Muscle of leg (tissue), 11 donors: ENCODE results near the gene INHBB. TPM values are rescaled to one million over a fixed set of nuclear protein-coding genes. Genes with fewer than 3 reads are reported as not detected.
"Not testable (repeated sequence)": the region's sequence is repeated elsewhere in the genome, so short reads cannot be mapped to it uniquely, and the experiment has no call there.

Source experiments
- DNase-seq: peaks from one replicate; pipeline ENCODE4 v3.0.0; 2013
- H3K27ac ChIP-seq: one replicate; pipeline ENCODE4 v1.5.1; 2013; ENCODE audit warnings: mild to moderate bottlenecking, low read length, control low read depth
- H3K27me3 ChIP-seq: one replicate; pipeline ENCODE4 v1.6.1; 2013; ENCODE audit warnings: low read length; ENCODE audit not compliant: control insufficient read depth, insufficient read depth
- H3K36me3 ChIP-seq: one replicate; pipeline ENCODE4 v1.6.1; 2013; ENCODE audit warnings: low read length; ENCODE audit not compliant: control insufficient read depth, insufficient read depth
- H3K4me1 ChIP-seq: one replicate; pipeline ENCODE4 v1.6.1; 2013; ENCODE audit warnings: low read length; ENCODE audit not compliant: control insufficient read depth, insufficient read depth
- H3K4me3 ChIP-seq: one replicate; pipeline ENCODE4 v1.5.1; 2013; ENCODE audit warnings: low read length, control low read depth
- H3K9me3 ChIP-seq: replicated peaks from 2 replicates; pipeline ENCODE4 v1.6.1; 2013; ENCODE audit warnings: low read depth, low read length; ENCODE audit not compliant: control insufficient read depth
- WGBS: methylation state at CpG from one replicate; pipeline ENCODE4 v1.1.5; 2013; ENCODE audit warnings: missing lambda C conversion rate; ENCODE audit not compliant: insufficient coverage; 5-methylcytosine and 5-hydroxymethylcytosine counted together
- polyA plus RNA-seq, 8 donors: library from polyadenylated mRNA; unstranded; fragments of 120-200 nt; gene quantifications; one replicate each; pipeline versions ENCODE4 v1.2.1 to v1.2.3, GENCODE V29; 2013; ENCODE audit warnings: inconsistent platforms in 1 of 8, low replicate concordance in 1 of 8; ENCODE audit not compliant: insufficient read length in 8 of 8, insufficient read depth in 1 of 8
- total RNA-seq: library from RNA; stranded (reverse); fragments of 120-200 nt; gene quantifications from one replicate; pipeline ENCODE4 v1.2.4, GENCODE V29; 2013

Gene INHBB
- total and polyA plus RNA-seq, 9 donors, result 0.24 to 1.2 (median 0.44) TPM

DNA sequence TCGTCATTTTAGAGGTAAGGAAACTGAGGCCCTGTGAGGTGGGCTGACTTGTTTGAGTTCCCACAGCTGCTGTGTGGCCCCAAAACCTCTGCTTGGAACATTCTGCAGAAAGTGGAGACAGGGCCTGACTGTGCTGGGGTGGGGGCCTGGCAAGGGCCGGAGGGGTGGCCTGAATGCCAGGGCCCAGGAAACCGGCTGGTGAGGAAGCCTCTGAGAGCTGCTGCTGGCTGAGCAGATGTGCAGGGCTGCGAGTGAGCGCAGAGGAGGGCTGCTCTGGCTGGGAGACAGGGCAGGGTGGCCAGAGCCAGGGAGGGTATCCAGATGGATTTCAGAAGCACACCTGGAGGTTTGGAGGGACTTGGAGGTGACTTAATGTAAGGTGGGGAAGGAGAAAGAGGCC is 29.9 kb upstream of the INHBB start:
- WGBS, result 61% methylated on average over 5 of the region's 5 CpGs
- H3K36me3 ChIP-seq, result no peaks in the 10 kb centered on the region
- no peak overlapping the region for H3K4me3 ChIP-seq
- H3K27ac ChIP-seq, result no peak overlapping the region
- no peak for DNase-seq
- H3K4me1 ChIP-seq, result peaks cover 44% of the 10 kb centered on the region
- peaks cover 16% of the 10 kb centered on the region for H3K27me3 ChIP-seq
- no peaks in the 10 kb centered on the region for H3K9me3 ChIP-seq

DNA sequence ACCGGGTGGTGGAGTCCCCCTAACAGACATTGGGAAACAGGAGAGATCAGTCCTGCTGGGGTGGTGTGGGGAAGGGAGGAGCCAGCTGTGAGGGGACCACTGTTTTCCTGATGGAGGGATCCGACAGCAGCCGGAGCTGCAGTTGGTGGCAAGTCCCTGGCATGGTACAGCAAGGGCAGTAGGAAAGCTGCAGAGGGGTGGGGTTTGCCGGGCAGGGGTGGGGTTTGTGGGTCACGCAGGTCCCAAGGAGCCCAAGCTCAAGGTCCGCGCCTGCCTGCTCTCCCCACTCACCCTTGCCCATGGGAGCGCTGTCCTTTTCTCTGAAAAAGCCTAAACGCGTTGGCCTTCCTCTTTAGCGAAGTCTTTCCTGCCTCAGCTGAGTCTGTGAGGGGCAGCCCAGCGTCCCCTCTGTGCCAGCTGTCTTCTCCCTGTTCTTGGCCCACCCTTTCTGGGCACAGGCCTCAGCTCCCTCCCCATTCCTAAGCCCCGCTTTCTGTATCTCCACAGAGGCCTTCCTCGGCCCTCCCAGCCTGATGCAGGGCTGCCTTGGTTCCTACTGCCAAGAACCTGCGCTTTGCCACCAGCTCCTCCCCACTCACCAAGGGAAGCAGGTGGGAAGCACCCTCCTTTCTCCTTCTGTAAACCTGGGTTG is 29.3 kb upstream of the INHBB start:
- Histone ChIP-seq H3K27ac (no peak overlapping the region), H3K4me3 (no peak overlapping the region), H3K4me1 (peaks cover 44% of the 10 kb centered on the region), H3K36me3 (no peaks in the 10 kb centered on the region), H3K9me3 (no peaks in the 10 kb centered on the region), H3K27me3 (peaks cover 16% of the 10 kb centered on the region)
- WGBS, result 82% methylated on average over 12 of the region's 15 CpGs
- no peak for DNase-seq

GRCh38 chr2:120317180-120317533 is 28.8 kb upstream of the INHBB start:
- H3K36me3 ChIP-seq, result no peaks in the 10 kb centered on the region
- peaks cover 44% of the 10 kb centered on the region for H3K4me1 ChIP-seq
- no peak for DNase-seq
- no peak overlapping the region for H3K4me3 ChIP-seq
- peaks cover 16% of the 10 kb centered on the region for H3K27me3 ChIP-seq
- H3K27ac ChIP-seq, result no peak overlapping the region
- no peaks in the 10 kb centered on the region for H3K9me3 ChIP-seq

DNA sequence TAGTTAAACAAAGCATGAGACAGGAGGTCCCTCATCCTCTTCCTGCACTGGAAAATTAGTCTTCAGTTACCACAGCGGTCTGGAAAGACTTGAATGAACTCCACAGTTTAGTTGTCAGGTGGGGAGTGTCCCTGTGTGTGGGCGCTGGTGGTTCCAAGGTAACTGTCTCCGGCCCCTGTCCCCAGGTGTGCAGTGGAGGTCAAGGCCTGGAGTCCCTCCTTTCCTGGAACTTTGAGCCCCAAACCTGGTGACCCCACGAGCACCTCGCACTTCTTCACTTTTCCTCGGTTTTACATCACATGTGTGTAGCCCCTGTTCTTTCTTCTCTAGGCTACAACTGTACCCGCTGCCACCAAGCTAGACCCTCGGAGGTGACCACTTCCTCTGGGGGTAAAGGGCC is 28.0 kb upstream of the INHBB start:
- Histone ChIP-seq H3K4me3 (no peak overlapping the region), H3K36me3 (no peaks in the 10 kb centered on the region), H3K9me3 (no peaks in the 10 kb centered on the region), H3K27me3 (peaks cover 16% of the 10 kb centered on the region), H3K27ac (no peak overlapping the region), H3K4me1 (peaks cover 42% of the 10 kb centered on the region)
- no peak for DNase-seq
- WGBS, result 83% methylated on average over 7 of the region's 8 CpGs

- Histone ChIP-seq H3K9me3 (no peaks in the 10 kb centered on the region), H3K36me3 (no peaks in the 10 kb centered on the region), H3K4me3 (no peak overlapping the region), H3K27ac (peak overlapping the region; percentile 35), H3K27me3 (peaks cover 15% of the 10 kb centered on the region), H3K4me1 (peaks cover 43% of the 10 kb centered on the region)
- WGBS, result 37% methylated on average over 2 of the region's 8 CpGs
- DNase-seq, result peak; percentile 86
Observed at GRCh38 chr2:120318626-120319025, 27.3 kb upstream of the INHBB start.

DNA sequence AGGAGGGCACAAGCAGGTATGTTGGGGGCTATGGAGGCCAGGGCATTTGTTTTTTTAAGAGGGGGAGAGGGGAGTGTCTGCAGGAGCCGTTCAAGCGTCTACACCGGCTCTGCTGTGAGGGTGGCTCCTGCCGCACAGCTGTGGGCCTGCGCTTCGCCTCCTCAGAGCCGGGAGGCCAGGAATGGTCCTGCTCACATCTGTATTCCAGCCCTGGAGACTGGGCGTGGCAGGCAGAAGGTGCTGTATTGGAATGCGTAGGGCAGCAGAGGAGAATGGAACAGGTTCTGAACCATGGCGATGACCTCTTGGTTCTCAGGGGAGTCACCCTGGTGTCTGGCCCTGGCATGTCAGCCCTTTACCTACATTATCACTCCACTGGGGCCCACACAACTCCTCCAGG is 26.8 kb upstream of the INHBB start:
- Histone ChIP-seq H3K27ac (peak overlapping the region; percentile 35), H3K4me3 (no peak overlapping the region), H3K9me3 (no peaks in the 10 kb centered on the region), H3K27me3 (peaks cover 11% of the 10 kb centered on the region), H3K4me1 (peaks cover 43% of the 10 kb centered on the region), H3K36me3 (no peaks in the 10 kb centered on the region)
- WGBS, result 38% methylated on average over 9 of the region's 10 CpGs
- no peak for DNase-seq

- 82% methylated on average over 17 of the region's 18 CpGs for WGBS
- Histone ChIP-seq H3K9me3 (no peaks in the 10 kb centered on the region), H3K27ac (no peak overlapping the region), H3K4me1 (peaks cover 42% of the 10 kb centered on the region), H3K4me3 (no peak overlapping the region), H3K27me3 (peaks cover 9% of the 10 kb centered on the region), H3K36me3 (no peaks in the 10 kb centered on the region)
- no peak for DNase-seq
Observed at GRCh38 chr2:120319686-120320317, 26.1 kb upstream of the INHBB start.

DNA sequence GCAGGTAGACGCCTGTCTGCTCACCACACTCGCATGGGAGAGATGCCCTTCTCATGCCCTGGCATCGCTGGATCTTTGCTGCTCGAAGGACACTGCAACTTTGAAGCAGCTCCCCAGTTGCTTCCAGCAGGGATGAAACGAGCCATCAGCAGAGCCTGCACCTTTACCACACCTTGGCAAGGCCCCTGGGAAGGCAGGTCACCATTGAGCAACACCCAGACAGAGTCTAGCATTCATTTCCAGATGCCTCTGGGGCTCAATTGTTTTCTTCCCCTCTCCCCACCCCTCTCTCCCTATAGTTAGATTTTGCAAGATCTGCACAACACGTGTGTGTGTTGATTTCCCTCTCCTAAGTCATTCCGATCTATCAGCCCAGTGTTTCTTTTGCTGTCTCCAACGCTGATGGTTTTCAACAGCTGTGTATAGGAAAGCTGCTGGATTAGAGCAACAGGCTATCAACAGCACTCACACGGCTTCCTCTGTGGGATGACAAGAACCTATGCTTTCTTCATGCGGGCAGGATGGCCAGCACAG is 25.6 kb upstream of the INHBB start:
- Histone ChIP-seq H3K4me3 (no peak overlapping the region), H3K9me3 (no peaks in the 10 kb centered on the region), H3K27me3 (peaks cover 9% of the 10 kb centered on the region), H3K27ac (no peak overlapping the region), H3K4me1 (peaks cover 44% of the 10 kb centered on the region), H3K36me3 (no peaks in the 10 kb centered on the region)
- WGBS, result 87% methylated on average over 5 of the region's 10 CpGs
- DNase-seq, result peak; percentile 79

- not testable (repeated sequence) for H3K27ac ChIP-seq, DNase-seq, H3K9me3 ChIP-seq, H3K27me3 ChIP-seq, H3K4me3 ChIP-seq, H3K36me3 ChIP-seq
- 100% methylated on average over 4 of the region's 5 CpGs for WGBS
- H3K4me1 ChIP-seq, result peaks cover 44% of the 10 kb centered on the region
Observed at GRCh38 chr2:120320887-120321556, 24.9 kb upstream of the INHBB start.

- Histone ChIP-seq H3K9me3 (no peaks in the 10 kb centered on the region), H3K27ac (no peak overlapping the region), H3K36me3 (no peaks in the 10 kb centered on the region), H3K4me3 (no peak overlapping the region), H3K4me1 (peaks cover 44% of the 10 kb centered on the region), H3K27me3 (peaks cover 9% of the 10 kb centered on the region)
- 95% methylated on average over 8 of the region's 10 CpGs for WGBS
- no peak for DNase-seq
Observed at GRCh38 chr2:120321721-120322284, 24.1 kb upstream of the INHBB start.
